Urothelium cell line (cell line): ENCODE measurements around the gene GNLY.
A peak's percentile ranks its signal among the peaks of the same experiment; 100 is the strongest.
"Not testable (repeated sequence)": the region's sequence is repeated elsewhere in the genome, so short reads cannot be mapped to it uniquely, and the experiment has no call there.

Experiments used
- DNase-seq: peaks from one replicate; pipeline ENCODE4 v3.0.0; 2011; ENCODE audit warnings: low spot score, mixed read lengths
- FAIRE-seq: peaks from 2 replicates; lab custom pipeline; 2011; peaks lifted over from hg19 to GRCh38; lab: Jason Lieb, UNC

Gene GNLY

GRCh38 chr2:85694052-85695025, at the start of gene GNLY:
Gene GNLY, plus strand, starts transcription at chr2:85694358. Its CDS starts 61 bp downstream, at chr2:85694419.
- DNase-seq (no peak), FAIRE-seq (no peak)

GRCh38 chr2:85644909-85645308, 49.2 kb upstream of the GNLY start:
- no peak for FAIRE-seq

GRCh38 chr2:85646166-85646565, 48.0 kb upstream of the GNLY start:
- no peak for DNase-seq
- no peak for FAIRE-seq

More at GRCh38 chr2:85644909-85645308, 49.2 kb upstream of the GNLY start:
- DNase-seq = no peak

- no peak for FAIRE-seq
- no peak for DNase-seq
Measured at GRCh38 chr2:85647823-85648526, 46.2 kb upstream of the GNLY start.

GRCh38 chr2:85648619-85649018, 45.5 kb upstream of the GNLY start:
- DNase-seq (peak; percentile 38), FAIRE-seq (no peak)

DNA sequence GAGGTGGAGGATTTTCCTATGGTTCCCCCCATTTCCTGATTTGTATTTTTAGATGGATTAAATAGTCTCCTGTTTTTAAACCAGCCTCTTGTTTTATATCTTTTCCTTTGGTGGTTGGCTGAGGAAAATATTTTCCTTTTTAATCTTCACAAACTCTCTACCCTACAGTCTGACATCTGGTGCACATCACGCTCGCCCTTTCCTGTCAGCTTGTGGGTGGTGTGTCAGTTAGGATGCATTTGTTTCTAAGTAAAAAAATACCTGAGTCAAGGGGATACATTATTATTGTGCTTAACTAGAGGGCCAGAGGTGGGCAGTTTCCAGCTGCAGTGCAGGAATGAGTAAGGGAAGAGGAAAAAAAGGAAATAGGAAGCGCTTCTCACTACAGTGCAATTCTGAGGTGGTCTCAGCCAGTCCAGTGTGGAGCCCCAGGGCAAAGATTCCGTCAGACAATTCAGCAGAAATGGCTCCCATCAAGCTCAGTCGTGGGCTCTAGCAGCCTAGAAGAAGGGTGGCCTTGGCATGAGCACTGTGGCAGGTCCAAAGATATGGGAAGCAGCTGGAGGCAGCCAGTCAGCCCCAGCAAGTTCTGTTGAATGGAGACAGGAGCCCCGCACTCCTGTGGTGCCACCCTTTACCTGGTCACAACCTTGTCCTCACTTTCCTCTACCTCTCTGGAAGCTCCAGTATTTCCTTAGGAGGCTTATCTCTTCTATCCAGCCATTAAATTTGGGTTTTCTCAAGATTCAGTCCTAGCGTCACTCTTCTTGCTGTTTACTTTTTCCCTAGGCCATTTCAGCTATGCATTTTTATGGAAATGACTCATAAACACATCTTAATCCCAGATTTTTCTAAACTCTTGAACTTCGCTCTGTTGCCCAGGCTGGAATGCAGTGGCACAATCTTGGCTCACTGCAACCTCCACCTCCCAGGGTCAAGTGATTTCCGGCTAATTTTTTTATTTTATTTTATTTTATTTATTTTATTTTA, 44.7 kb upstream of the GNLY start:
- no peak for FAIRE-seq
- DNase-seq = no peak

GRCh38 chr2:85650456-85650855, 43.7 kb upstream of the GNLY start:
- FAIRE-seq (no peak), DNase-seq (no peak)

- no peak for DNase-seq
- FAIRE-seq = no peak
Measured at GRCh38 chr2:85651097-85651496, 43.1 kb upstream of the GNLY start.

GRCh38 chr2:85652056-85652455, 42.1 kb upstream of the GNLY start:
- FAIRE-seq = no peak
- DNase-seq = no peak

DNA sequence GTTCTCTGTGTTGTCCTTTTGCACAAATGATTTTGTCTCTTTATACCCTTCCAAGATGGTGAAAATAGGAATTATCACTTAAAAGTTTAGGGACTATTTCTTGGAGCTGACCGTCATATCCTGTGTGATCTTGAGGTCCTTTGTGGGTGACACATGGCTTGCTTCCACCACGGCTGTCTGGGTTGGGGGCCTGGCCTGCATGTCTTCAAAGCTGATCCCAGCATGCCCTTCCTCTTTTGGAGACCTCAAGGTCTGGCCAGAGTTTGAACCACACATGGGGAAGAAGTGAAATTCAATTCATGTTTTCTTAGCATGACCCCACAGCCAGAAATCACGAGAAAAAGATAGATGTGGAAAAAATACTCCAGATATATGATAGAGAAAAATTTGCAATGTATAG, 40.2 kb upstream of the GNLY start:
- no peak for DNase-seq

DNA sequence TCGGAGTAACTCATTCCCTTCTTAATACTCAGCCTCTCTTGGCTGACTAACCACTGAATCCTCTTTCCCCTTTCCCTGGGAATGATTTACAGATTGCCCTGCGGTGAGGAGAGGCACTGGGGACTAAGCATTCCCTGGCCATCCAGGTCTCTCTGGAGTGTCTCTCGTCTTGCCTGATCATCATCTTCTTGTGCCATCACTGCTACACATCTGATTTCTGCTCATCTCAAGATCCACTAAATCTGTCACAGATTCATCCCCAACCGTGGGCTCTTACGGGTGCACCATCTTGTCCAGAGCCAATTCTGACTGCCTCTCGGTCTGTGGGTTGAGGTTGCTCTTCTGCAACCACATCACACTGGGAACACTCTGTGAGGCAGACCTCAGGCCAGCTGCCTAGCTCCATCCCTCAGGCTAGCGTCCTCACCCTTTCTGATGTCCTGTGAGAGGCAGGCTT, 38.2 kb upstream of the GNLY start:
- DNase-seq = no peak
- FAIRE-seq = no peak

More for the DNA sequence above, 40.2 kb upstream of the GNLY start:
- FAIRE-seq = no peak

DNA sequence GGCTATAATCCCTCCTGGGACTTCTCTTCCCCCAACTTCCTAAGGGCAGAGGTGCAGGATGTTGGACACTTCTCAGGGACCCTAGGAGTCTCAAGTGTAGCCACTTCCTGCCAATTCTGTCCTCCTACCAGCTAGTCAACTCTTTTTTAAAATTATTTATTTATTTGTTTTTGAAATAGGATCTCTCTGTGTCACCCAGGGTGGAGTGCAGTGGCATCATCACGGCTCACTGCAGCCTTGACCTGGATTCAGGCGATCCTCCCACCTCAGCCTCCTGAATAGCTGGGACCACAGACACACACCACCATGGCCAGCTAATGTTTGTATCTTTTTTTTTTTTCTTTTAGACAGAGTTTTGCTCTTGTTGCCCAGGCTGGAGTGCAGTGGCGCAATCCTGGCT, 37.7 kb upstream of the GNLY start:
- no peak for FAIRE-seq
- no peak for DNase-seq

GRCh38 chr2:85657399-85657798, 36.8 kb upstream of the GNLY start:
- FAIRE-seq = not testable (repeated sequence)

DNA sequence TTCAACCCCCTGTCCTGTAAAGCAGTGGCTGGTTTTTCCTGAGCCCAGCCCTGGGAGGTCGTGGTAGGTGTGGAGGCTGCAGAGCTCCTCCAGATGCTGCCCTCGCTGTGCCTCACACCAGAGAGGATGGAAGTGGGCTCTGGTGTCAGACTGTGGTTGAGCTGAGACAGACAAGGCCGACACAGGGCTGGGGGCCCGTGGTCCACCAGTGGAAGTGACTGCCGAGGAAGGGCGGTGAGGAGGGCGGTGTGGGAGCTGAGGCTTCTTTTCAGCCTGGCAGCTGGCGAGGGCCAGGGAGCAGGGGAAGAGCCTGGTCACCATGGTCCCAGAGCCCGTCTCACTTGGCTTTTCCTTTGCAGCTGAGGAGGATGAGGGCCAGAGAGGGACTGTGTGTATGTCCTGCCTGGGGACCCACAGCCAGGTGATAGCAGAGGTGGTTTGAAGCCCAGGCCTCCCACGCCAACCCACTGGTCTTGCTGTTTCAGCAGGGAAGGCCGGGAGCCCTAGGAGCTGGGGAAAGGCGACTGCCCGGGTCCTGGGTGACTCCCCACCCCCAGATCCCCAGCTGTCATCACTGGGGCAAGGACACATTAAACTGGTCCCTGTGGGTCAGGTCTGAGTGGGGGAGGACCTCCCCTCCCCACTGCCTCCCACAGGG, 34.7 kb upstream of the GNLY start:
- no peak for FAIRE-seq
- no peak for DNase-seq

More at GRCh38 chr2:85657399-85657798, 36.8 kb upstream of the GNLY start:
- DNase-seq = not testable (repeated sequence)

DNA sequence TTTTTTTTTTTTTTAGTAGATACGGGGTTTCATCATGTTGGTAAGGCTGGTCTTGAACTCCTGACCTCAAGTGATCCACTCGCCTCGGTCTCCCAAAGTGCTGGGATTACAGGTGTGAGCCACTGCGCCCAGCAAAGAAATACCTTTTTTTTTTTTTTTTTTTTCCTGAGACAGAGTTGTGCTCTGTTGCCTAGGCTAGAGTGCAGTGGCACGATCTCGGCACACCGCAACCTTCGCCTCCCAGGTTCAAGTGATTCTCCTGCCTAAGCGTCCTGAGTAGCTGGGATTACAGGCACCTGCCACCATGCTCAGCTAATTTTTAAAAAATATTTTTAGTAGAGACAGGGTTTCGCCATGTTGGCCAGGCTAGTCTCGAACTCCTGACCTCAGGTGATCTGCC, 33.9 kb upstream of the GNLY start:
- FAIRE-seq, DNase-seq: not testable (repeated sequence)

- FAIRE-seq (no peak), DNase-seq (no peak)
Measured at GRCh38 chr2:85660725-85661124, 33.4 kb upstream of the GNLY start.

DNA sequence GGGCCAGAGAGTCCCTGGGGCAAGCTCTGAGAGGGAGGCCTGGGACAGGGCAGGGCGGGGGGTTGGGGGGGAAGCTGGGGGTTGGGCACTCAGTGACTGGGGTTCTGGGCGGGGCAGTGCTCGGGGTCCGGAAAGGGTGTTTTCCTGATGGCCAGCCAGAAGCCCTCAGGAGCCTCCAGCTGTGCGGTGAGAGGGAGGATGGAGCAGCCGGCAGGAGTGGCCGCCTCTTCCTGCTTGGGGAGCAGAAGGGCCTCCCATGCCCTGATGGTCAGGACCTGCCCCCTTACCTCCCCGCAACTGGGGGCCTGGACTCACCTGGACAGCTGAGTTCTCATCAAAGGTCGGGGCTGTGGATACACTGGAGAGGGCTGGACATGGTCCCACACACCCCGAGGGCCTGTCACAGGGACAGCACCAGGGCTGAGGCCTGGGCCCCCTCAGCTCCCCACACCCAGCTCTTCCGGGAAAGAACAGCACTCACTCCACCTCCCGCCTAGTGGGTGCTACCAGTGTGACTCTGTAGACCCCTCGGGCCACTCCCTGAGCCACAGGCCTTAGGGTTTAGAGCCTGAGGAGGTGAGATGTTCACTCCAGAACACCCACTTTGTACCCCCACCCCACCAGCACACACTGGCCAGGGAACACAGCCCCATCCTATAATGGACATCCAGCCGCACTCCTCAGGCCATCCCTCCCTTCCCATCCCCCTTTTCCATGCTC, 32.9 kb upstream of the GNLY start:
- no peak for FAIRE-seq
- DNase-seq = no peak

DNA sequence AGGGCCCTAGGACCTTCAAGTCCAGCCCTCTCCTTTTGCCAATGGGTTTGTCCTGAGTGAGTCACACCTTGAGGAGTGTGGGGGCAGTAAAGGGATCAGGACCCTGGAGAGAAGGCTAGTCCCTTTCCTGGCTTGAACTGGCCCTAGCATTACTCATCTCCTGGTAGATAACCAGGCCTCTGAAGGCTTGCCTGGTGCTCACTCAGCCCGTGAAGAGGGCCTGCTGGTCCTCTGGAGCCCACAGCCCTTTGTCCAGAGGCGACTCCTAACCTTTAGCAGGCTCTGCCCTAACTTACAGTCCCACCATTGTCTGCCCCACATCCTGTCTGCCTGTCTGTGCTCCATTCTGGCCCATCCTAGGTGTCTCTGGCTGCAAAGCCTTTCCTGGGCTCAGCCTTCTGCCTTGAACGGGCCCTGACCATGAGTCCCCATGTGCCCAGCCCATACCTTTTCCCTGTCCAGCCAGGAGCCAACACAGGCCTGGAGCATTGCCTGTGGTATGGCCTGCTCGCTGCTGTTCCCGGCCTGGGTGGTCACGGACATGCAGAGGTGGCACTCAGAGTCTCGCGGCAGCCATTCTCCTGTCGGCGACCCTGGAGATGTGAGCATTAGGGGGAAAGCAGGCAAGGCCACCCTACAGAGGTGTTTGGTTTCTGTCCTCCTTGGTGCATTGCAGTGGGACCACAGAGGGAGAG, 31.1 kb upstream of the GNLY start:
- FAIRE-seq (peak; percentile 37), DNase-seq (peak; percentile 53)
